ENCODE data around the gene PDCD6IP. TPM values are rescaled to one million over a fixed set of nuclear protein-coding genes. Genes with fewer than 3 reads are reported as not detected.
A peak's percentile ranks its signal among the peaks of the same experiment; 100 is the strongest.

PDCD6IP gene
- total and polyA plus RNA-seq, 12 donors = 41.3 to 185 (median 146) TPM

DNA sequence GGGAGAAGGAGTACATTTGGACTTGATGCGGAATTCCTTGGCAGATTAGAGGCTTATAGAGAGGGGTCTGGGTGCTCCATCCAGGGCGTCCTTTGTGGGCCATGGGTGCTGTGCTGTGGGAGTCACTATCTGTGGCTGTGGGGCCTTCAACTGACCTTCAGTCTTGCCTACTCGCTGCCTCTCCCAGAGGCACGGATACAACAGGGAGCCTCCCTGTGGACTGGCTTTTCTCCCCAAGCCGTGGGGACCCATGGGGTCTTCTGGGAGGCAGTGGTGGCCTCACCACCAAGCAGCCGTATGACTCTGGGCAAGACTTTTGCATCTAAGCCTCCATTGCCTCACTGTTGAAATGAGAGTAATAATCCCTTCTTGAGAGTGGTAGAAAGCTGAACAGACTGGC, 83.9 kb downstream of the PDCD6IP start:
- WGBS, 2 donors = 87 to 90% methylated on average over 6 of the region's 6 CpGs
- no peak overlapping the region for H3K4me3 ChIP-seq
- H3K9me3 ChIP-seq = no peaks in the 10 kb centered on the region
- TF ChIP-seq, protein P1, sequence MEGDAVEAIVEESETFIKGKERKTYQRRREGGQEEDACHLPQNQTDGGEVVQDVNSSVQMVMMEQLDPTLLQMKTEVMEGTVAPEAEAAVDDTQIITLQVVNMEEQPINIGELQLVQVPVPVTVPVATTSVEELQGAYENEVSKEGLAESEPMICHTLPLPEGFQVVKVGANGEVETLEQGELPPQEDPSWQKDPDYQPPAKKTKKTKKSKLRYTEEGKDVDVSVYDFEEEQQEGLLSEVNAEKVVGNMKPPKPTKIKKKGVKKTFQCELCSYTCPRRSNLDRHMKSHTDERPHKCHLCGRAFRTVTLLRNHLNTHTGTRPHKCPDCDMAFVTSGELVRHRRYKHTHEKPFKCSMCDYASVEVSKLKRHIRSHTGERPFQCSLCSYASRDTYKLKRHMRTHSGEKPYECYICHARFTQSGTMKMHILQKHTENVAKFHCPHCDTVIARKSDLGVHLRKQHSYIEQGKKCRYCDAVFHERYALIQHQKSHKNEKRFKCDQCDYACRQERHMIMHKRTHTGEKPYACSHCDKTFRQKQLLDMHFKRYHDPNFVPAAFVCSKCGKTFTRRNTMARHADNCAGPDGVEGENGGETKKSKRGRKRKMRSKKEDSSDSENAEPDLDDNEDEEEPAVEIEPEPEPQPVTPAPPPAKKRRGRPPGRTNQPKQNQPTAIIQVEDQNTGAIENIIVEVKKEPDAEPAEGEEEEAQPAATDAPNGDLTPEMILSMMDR (IDR thresholded peaks at IDR 0.05) = no peak
- DNase-seq = no peak
- ATAC-seq = no peak
- H3K36me3 ChIP-seq = no peaks in the 10 kb centered on the region
- intact Hi-C loops (cut with DNase I) = loop anchor here in 5 of 10 donors (2.0 to 10.0 kb wide), 3 partner anchors 800 to 803 kb away; no protein-coding TSS in a partner anchor
- peaks cover 0 to 15% (median 6%) of the 10 kb centered on the region in 9 donors for H3K4me1 ChIP-seq
- no peaks in the 10 kb centered on the region for H3K27me3 ChIP-seq
- no peak overlapping the region for H3K27ac ChIP-seq

DNA sequence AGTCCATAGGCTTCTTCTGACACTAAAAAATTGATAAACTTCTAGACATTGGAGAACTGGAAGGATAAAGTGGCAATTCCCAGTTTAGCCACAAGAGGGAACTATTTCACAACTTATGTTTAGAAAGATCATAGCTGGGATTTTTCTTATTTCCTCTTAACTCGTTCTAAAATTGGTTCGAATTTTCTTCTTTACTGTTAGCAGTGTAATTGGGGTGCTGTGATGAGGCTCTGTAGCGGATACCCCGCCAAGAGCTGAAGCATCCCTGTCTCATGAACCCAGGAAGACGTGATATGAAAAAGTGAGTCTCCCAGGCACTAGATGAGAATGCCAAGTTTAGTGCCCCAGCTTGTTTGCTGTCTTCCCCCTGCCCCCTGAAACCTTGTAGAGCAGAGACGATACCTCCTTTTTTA, 85.1 kb downstream of the PDCD6IP start:
- no peaks in the 10 kb centered on the region for H3K36me3 ChIP-seq
- DNase-seq (peak in 1 of 2 donors; percentile 24), ATAC-seq (peak in 3 of 8 donors; percentile 30 to 58 (median 38))
- no peaks in the 10 kb centered on the region for H3K27me3 ChIP-seq
- WGBS, 2 donors = 4 to 5% methylated on average over 6 of the region's 6 CpGs
- TF ChIP-seq, protein P1 (IDR thresholded peaks at IDR 0.05) = peak; percentile 61 to 90 (median 87)
- intact Hi-C loops (cut with DNase I) = loop anchor here in 6 of 10 donors (1.0 to 10.0 kb wide), 4 partner anchors 799 to 801 kb away; no protein-coding TSS in a partner anchor
- H3K9me3 ChIP-seq = no peaks in the 10 kb centered on the region
- H3K27ac ChIP-seq = peak overlapping the region in 1 of 10 donors; percentile 0
- H3K4me3 ChIP-seq = peak overlapping the region in 6 of 10 donors; percentile 6 to 27 (median 19)
- H3K4me1 ChIP-seq = peaks cover 0 to 12% (median 6%) of the 10 kb centered on the region in 9 donors

DNA sequence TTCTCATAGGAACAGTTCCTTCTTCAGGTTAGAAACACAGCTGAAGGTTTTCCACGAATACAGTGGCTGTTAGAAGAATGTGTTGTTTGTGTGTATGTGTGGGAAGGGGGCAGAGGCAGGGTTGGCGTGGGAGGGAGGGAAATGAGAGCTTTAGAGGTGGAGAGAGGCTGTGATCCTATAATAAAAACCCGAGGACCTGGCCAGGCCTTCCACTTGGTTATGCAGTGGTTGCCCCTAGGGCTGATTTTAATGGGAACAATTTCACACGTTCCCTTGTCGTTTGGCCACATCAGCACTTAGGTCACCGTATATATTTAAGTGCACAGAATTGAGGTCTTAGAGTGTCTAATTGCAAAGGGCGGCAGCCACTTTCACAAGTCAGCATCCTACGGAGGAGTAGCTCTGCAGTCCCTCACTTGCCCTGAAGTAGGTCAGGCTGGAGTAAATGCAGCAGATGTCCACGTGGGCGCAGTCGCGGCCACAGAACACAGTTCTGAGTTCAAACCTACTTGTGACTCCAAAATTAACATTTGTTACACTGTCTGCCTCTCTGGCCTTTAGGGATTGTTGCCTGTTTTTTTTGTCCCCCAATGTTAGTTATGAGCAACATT, 85.6 kb downstream of the PDCD6IP start:
- peak in 7 of 8 donors; percentile 64 to 80 (median 73) for ATAC-seq
- Histone ChIP-seq H3K27ac (peak overlapping the region in 1 of 10 donors; percentile 0), H3K9me3 (no peaks in the 10 kb centered on the region), H3K36me3 (no peaks in the 10 kb centered on the region), H3K4me3 (peak overlapping the region in 6 of 10 donors; percentile 6 to 27 (median 19)), H3K4me1 (peaks cover 0 to 12% (median 6%) of the 10 kb centered on the region in 9 donors), H3K27me3 (no peaks in the 10 kb centered on the region)
- intact Hi-C loops (cut with DNase I) = loop anchor here in 7 of 10 donors (1.0 to 10.0 kb wide), 4 partner anchors 798 to 801 kb away; no protein-coding TSS in a partner anchor
- 22 to 30% methylated on average over 12 of the region's 12 CpGs for WGBS, 2 donors
- TF ChIP-seq, protein P1 (IDR thresholded peaks at IDR 0.05) = peak in 6 of 9 donors; percentile 22 to 48 (median 34)
- DNase-seq = no peak

DNA sequence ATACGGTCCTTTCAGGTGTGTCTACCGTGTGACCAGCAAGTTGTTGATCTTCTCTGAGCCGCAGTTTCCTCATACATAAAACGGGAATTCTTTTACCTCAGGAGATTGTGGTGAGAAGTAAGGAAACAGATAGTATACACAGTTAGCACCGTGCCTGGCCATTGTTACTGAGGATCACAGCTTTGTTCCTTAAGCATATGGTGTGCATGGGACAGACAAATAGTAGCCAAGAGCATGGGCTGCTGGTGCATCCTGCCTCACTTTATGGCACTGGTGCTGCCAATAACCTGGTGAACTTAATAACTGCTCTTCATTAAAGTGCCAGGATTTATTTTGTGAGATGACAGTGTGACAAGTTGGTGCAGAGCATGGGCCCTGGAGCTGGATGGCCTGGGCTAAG, 86.3 kb downstream of the PDCD6IP start:
- peaks cover 0 to 12% (median 6%) of the 10 kb centered on the region in 9 donors for H3K4me1 ChIP-seq
- H3K36me3 ChIP-seq = no peaks in the 10 kb centered on the region
- DNase-seq (no peak), ATAC-seq (no peak)
- TF ChIP-seq, protein P1 (IDR thresholded peaks at IDR 0.05) = no peak
- 72 to 77% methylated on average over 5 of the region's 5 CpGs for WGBS, 2 donors
- H3K4me3 ChIP-seq = no peak overlapping the region
- no peaks in the 10 kb centered on the region for H3K9me3 ChIP-seq
- H3K27me3 ChIP-seq = no peaks in the 10 kb centered on the region
- H3K27ac ChIP-seq = no peak overlapping the region
- intact Hi-C loops (cut with DNase I) = loop anchor here in 5 of 10 donors (2.0 to 10.0 kb wide), 4 partner anchors 798 to 803 kb away; no protein-coding TSS in a partner anchor
